Parathyroid adenoma (tissue), 2 donors: ENCODE data around the gene PJVK.
"Not testable (repeated sequence)": the region's sequence is repeated elsewhere in the genome, so short reads cannot be mapped to it uniquely, and the experiment has no call there.

Source experiments
- H2AFZ ChIP-seq: fragments of 300-600 bp; sonication (generic); one replicate; pipeline ENCODE4 v1.7.0; 2017; ENCODE audit warnings: antibody characterized with exemption, mild to moderate bottlenecking
- H3K27ac ChIP-seq: fragments of 300-600 bp; sonication (generic); one replicate; pipeline ENCODE4 v1.7.0; 2017
- H3K27me3 ChIP-seq: fragments of 300-600 bp; sonication (generic); one replicate; pipeline ENCODE4 v1.7.0; 2017; ENCODE audit warnings: low read length; ENCODE audit not compliant: control insufficient read depth, insufficient read depth
- H3K36me3 ChIP-seq: fragments of 300-600 bp; sonication (generic); one replicate; pipeline ENCODE4 v1.7.0; 2017; ENCODE audit warnings: low read length; ENCODE audit not compliant: control insufficient read depth, insufficient read depth
- H3K4me1 ChIP-seq: fragments of 300-600 bp; sonication (generic); one replicate; pipeline ENCODE4 v1.7.0; 2017; ENCODE audit warnings: control low read depth
- H3K4me2 ChIP-seq: fragments of 300-600 bp; sonication (generic); one replicate; pipeline ENCODE4 v1.7.0; 2017; ENCODE audit warnings: low read length
- H3K4me3 ChIP-seq: fragments of 300-600 bp; sonication (generic); one replicate; pipeline ENCODE4 v1.7.0; 2017; ENCODE audit warnings: low read depth, low read length
- H3K79me2 ChIP-seq: fragments of 300-600 bp; sonication (generic); one replicate; pipeline ENCODE4 v1.7.0; 2017; ENCODE audit warnings: control low read depth
- H3K9ac ChIP-seq: fragments of 300-600 bp; sonication (generic); one replicate; pipeline ENCODE4 v1.7.0; 2017; ENCODE audit warnings: mild to moderate bottlenecking
- H3K9me3 ChIP-seq: fragments of 300-600 bp; sonication (generic); one replicate; pipeline ENCODE4 v1.7.0; 2017; ENCODE audit warnings: low read length; ENCODE audit not compliant: control insufficient read depth
- CTCF ChIP-seq: fragments of 300-600 bp; sonication (generic); IDR thresholded peaks from one replicate; pipeline ENCODE4 v1.7.0; 2017; ENCODE audit warnings: antibody characterized with exemption, mild to moderate bottlenecking
- donor health status: primary hyperparathyroidism.

PJVK gene

DNA sequence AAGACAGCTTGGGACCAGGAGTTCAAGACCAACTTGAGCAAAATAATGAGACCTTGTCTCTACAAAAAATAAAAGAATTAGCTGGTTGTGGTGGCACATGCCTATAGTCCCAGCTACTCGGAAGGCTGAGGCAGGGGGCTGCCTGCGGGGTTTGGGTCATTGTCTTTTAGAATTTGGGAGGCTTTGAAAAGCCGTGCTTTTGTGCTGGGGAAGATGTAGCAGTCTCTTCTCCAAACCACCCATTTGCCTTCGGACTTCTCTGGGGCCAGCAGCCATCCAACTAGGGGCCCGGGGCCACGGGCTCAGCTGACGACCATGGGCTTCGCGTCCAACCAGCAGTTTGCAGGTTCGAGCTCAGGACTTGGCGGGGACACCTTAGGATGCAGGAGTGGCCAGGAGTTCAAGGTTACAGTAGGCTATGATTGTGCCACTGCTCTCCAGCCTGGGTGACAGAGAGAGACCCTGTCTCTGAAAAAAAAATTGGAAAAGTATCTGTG is 6.3 kb downstream of the PJVK start:
- Histone ChIP-seq H3K4me2 (no peak overlapping the region), H3K9me3 (no peaks in the 10 kb centered on the region)

DNA sequence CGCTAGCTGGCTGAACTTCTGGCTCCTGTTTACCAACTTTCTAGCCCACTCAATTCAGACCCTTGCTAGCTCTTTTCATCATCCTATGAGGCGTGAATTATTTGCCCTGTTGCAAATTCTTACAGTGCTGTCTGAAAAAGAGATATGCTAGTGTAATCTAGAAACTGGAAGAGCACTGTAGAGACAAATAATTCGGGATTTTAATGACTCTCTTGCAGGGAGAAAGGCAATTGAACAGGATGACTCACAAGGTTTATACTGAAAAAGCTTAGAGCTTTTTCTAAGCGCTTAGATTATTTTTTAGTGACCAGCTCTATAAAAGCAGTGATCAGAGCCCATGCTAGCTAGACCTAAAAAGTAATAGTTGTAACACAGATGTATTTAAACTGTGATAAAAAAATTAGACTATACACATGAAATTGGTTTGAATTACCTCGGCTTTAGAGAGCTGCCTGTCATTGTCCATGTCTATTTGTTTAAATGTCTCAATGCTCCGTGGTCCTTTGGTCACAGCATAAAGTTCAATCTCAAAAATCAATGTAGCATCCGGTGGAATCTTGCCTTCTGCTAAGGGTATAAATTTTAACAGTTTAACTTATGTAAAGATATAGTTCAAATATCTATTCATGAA is 18.2 kb downstream of the PJVK start:
- Histone ChIP-seq H3K27me3 (no peaks in the 10 kb centered on the region), H3K4me2 (no peak overlapping the region), H3K79me2 (no peaks in the 10 kb centered on the region), H2AFZ (no peak overlapping the region), H3K9me3 (no peaks in the 10 kb centered on the region), H3K4me3 (no peak overlapping the region), H3K27ac (no peak overlapping the region), H3K9ac (no peak overlapping the region), H3K4me1 (no peaks in the 10 kb centered on the region), H3K36me3 (no peaks in the 10 kb centered on the region)
- no peak for TF ChIP-seq CTCF

More for the DNA sequence above, 6.3 kb downstream of the PJVK start:
- Histone ChIP-seq H3K4me1 (peaks cover 4% of the 10 kb centered on the region), H2AFZ (no peak overlapping the region), H3K4me3 (no peak overlapping the region), H3K27me3 (no peaks in the 10 kb centered on the region), H3K36me3 (no peaks in the 10 kb centered on the region), H3K27ac (no peak overlapping the region), H3K9ac (no peak overlapping the region), H3K79me2 (no peaks in the 10 kb centered on the region)
- no peak for TF ChIP-seq CTCF

DNA sequence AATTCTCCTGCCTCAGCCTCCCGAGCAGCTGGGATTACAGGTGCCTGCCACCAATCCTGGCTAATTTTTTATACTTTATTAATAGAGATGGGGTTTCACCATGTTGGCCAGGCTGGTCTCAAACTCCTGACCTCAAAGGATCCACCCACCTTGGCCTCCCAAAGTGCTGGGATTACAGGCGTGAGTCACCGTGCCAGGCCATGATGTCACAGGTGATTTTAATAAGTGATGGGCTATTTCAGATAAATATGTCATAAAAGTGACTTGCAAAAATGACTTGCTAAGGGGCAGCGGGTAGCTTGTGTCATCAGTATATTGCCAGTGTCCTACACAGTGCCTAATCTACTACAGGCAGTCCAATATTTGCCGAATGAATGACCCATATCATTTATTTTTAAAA is 20.1 kb downstream of the PJVK start:
- H3K9ac ChIP-seq, H2AFZ ChIP-seq, H3K4me3 ChIP-seq, H3K79me2 ChIP-seq, H3K9me3 ChIP-seq, H3K27ac ChIP-seq, H3K27me3 ChIP-seq, H3K4me2 ChIP-seq, H3K4me1 ChIP-seq, H3K36me3 ChIP-seq: not testable (repeated sequence)

GRCh38 chr2:178473373-178473772 is 22.2 kb downstream of the PJVK start:
- Histone ChIP-seq H3K27ac (no peak overlapping the region), H3K4me2 (no peak overlapping the region), H3K27me3 (no peaks in the 10 kb centered on the region), H3K36me3 (no peaks in the 10 kb centered on the region), H2AFZ (no peak overlapping the region), H3K9me3 (no peaks in the 10 kb centered on the region), H3K79me2 (no peaks in the 10 kb centered on the region), H3K9ac (no peak overlapping the region), H3K4me3 (no peak overlapping the region), H3K4me1 (no peaks in the 10 kb centered on the region)
- TF ChIP-seq CTCF, result no peak

DNA sequence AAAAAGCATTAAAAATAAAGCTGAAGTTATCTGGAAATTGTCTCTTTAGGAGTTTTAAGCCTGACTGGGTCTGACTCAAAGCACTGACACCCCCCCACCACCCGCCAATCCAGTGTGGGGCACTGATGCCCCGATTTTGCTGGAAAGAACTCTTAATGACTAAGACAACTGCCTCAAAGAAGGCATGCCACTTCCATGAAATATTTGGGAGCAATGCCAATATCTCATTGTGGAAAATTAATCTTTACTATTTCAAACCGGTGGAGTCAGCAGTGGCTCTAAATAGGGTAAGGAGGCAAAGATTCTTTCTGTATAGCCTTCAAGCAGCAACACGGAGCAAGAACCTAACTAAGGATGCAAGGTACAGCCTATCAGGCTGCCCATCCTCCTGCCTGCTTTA is 22.8 kb downstream of the PJVK start:
- H3K4me1 ChIP-seq, result no peaks in the 10 kb centered on the region
- H3K79me2 ChIP-seq, result no peaks in the 10 kb centered on the region
- no peak overlapping the region for H2AFZ ChIP-seq
- H3K27me3 ChIP-seq, result no peaks in the 10 kb centered on the region
- no peak overlapping the region for H3K4me2 ChIP-seq
- H3K9me3 ChIP-seq, result no peaks in the 10 kb centered on the region
- H3K4me3 ChIP-seq, result no peak overlapping the region
- no peak overlapping the region for H3K27ac ChIP-seq
- H3K9ac ChIP-seq, result no peak overlapping the region
- no peaks in the 10 kb centered on the region for H3K36me3 ChIP-seq
- TF ChIP-seq CTCF, result no peak
